ENCODE data around the gene LEFTY1. TPM values are rescaled to one million over a fixed set of nuclear protein-coding genes. Genes with fewer than 3 reads are reported as not detected.

Gene LEFTY1
- total and polyA plus RNA-seq, 4 donors, result 0.42 to 1.4 (median 0.87) TPM

DNA sequence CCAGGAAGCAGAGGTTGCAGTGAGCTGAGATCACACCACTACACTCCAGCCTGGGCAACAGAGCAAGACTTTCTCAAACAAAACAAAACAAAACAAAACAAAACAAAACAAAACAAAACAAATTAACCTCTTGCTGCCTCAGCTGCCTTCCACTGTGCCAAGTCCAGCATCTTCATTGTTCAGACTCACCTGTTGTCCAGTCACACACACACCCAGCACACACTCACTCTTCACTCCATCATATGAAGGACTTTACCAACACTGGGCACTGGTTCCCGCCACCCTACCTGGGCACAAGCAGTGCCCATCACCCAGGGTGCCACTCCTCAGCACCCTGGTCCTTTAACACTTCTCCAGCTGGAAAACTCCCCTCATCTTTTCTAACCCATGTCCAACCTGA lies 20.5 kb upstream of the LEFTY1 start:
- Histone ChIP-seq H3K36me3 (ENCODE audit: control insufficient read depth in 4 of 4, insufficient read depth in 3 of 4, low read depth in 1 of 4, low read length in 3 of 4) (no peaks in the 10 kb centered on the region), H3K9ac (ENCODE audit: low read depth in 1 of 2, low read length in 2 of 2) (no peak overlapping the region), H3K27ac (ENCODE audit: low read depth in 1 of 2, low read length in 2 of 2) (no peak overlapping the region), H3K4me3 (ENCODE audit: low read depth in 1 of 3, low read length in 3 of 3) (no peak overlapping the region), H3K4me1 (ENCODE audit: control insufficient read depth in 4 of 4, insufficient read depth in 4 of 4, low read length in 3 of 4) (peaks cover 0 to 2% (median 0%) of the 10 kb centered on the region in 4 donors), H3K27me3 (ENCODE audit: control insufficient read depth in 4 of 4, insufficient read depth in 4 of 4, low read length in 3 of 4) (no peaks in the 10 kb centered on the region), H3K9me3 (ENCODE audit: control insufficient read depth in 4 of 4, low read length in 3 of 4) (no peaks in the 10 kb centered on the region)
- 90% methylated on average over 1 of the region's 1 CpG for WGBS
- no peak for DNase-seq (ENCODE audit: low spot score)
- TF ChIP-seq TAF1 (conservative IDR thresholded peaks at IDR 0.05), result no peak
- no peak for TF ChIP-seq RXRA (IDR thresholded peaks at IDR 0.05)
- no peak for TF ChIP-seq HNF4G (IDR thresholded peaks at IDR 0.05)
- no peak for TF ChIP-seq CTCF (IDR thresholded peaks at IDR 0.05; ENCODE audit: low read depth, low read length, missing input control)
- TF ChIP-seq HNF4A (conservative IDR thresholded peaks at IDR 0.05), result no peak
- no peak for TF ChIP-seq JUND (IDR thresholded peaks at IDR 0.05)
- no peak for TF ChIP-seq ATF3 (IDR thresholded peaks at IDR 0.05)
- TF ChIP-seq ZBTB33 (IDR thresholded peaks at IDR 0.05), result no peak
- no peak for TF ChIP-seq YY1 (IDR thresholded peaks at IDR 0.05)
- TF ChIP-seq FOXA1 (IDR thresholded peaks at IDR 0.05), result no peak
- TF ChIP-seq RAD21 (IDR thresholded peaks at IDR 0.05), result no peak
- no peak for TF ChIP-seq EGR1 (IDR thresholded peaks at IDR 0.05; ENCODE audit: low read depth in 2 of 2)
- TF ChIP-seq, protein P1, sequence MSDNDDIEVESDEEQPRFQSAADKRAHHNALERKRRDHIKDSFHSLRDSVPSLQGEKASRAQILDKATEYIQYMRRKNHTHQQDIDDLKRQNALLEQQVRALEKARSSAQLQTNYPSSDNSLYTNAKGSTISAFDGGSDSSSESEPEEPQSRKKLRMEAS (IDR thresholded peaks at IDR 0.05), result no peak
- no peak for TF ChIP-seq NR2F2 (IDR thresholded peaks at IDR 0.05)
- TF ChIP-seq FOXA2 (IDR thresholded peaks at IDR 0.05), result no peak
- TF ChIP-seq SP1 (IDR thresholded peaks at IDR 0.05), result no peak
- TF ChIP-seq, protein P2, sequence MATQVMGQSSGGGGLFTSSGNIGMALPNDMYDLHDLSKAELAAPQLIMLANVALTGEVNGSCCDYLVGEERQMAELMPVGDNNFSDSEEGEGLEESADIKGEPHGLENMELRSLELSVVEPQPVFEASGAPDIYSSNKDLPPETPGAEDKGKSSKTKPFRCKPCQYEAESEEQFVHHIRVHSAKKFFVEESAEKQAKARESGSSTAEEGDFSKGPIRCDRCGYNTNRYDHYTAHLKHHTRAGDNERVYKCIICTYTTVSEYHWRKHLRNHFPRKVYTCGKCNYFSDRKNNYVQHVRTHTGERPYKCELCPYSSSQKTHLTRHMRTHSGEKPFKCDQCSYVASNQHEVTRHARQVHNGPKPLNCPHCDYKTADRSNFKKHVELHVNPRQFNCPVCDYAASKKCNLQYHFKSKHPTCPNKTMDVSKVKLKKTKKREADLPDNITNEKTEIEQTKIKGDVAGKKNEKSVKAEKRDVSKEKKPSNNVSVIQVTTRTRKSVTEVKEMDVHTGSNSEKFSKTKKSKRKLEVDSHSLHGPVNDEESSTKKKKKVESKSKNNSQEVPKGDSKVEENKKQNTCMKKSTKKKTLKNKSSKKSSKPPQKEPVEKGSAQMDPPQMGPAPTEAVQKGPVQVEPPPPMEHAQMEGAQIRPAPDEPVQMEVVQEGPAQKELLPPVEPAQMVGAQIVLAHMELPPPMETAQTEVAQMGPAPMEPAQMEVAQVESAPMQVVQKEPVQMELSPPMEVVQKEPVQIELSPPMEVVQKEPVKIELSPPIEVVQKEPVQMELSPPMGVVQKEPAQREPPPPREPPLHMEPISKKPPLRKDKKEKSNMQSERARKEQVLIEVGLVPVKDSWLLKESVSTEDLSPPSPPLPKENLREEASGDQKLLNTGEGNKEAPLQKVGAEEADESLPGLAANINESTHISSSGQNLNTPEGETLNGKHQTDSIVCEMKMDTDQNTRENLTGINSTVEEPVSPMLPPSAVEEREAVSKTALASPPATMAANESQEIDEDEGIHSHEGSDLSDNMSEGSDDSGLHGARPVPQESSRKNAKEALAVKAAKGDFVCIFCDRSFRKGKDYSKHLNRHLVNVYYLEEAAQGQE (IDR thresholded peaks at IDR 0.05), result no peak
- TF ChIP-seq GABPA (IDR thresholded peaks at IDR 0.05 in 1 of 2, conservative IDR thresholded peaks at IDR 0.05 in 1 of 2), result no peak
